K562 (cell line): ENCODE results near the gene NME4. TPM values are rescaled to one million over a fixed set of nuclear protein-coding genes. Genes with fewer than 3 reads are reported as not detected.
A peak's percentile ranks its signal among the peaks of the same experiment; 100 is the strongest.

Experiments used
- ATF1 ChIP-seq, 2 experiments: fragments of 450-650 bp in 1 of 2; IDR thresholded peaks; 2 replicates each; pipeline ENCODE4 v1.6.1; 2016; ENCODE audit warnings: missing compliant biosample characterization in 1 of 2, missing genetic modification characterization in 1 of 2
- CHD2 ChIP-seq: IDR thresholded peaks from 2 replicates; pipeline ENCODE4 v1.6.1; 2011; ENCODE audit warnings: low read depth, low read length
- FOXP4 ChIP-seq: sonication (generic); formaldehyde crosslinking; IDR thresholded peaks from 2 replicates; pipeline ENCODE4 v1.8.0; 2022; ENCODE audit warnings: mild to moderate bottlenecking, missing genetic modification reagents, borderline replicate concordance
- HDAC1 ChIP-seq, 2 experiments: fragments of 450-650 bp; IDR thresholded peaks; 2 replicates each; pipeline ENCODE4 v1.6.1; 2016 to 2017; ENCODE audit warnings: inconsistent platforms in 1 of 2, mild to moderate bottlenecking in 1 of 2, moderate library complexity in 1 of 2
- HDAC2 ChIP-seq: fragments of 450-650 bp; IDR thresholded peaks from 2 replicates; pipeline ENCODE4 v1.6.1; 2016; ENCODE audit warnings: mild to moderate bottlenecking
- KDM4B ChIP-seq, 2 experiments: fragments of 450-650 bp in 1 of 2; sonication (generic) in 1 of 2; IDR thresholded peaks; 2 replicates each; pipeline ENCODE4 v1.6.1; 2016 to 2017; ENCODE audit warnings: borderline replicate concordance in 2 of 2, antibody characterized with exemption in 1 of 2, low read depth in 1 of 2, mild to moderate bottlenecking in 1 of 2
- MEF2D ChIP-seq: conservative IDR thresholded peaks from 2 replicates; pipeline ENCODE4 v1.6.1; 2016; ENCODE audit warnings: low read depth, missing genetic modification characterization, missing compliant biosample characterization
- NFIC ChIP-seq: fragments of 450-650 bp; IDR thresholded peaks from 2 replicates; pipeline ENCODE4 v1.6.1; 2017; ENCODE audit warnings: mild to moderate bottlenecking, inconsistent platforms
- NKRF ChIP-seq: fragments of 450-650 bp; IDR thresholded peaks from 2 replicates; pipeline ENCODE4 v1.6.1; 2016; ENCODE audit warnings: borderline replicate concordance
- PHB ChIP-seq: fragments of 250-450 bp; sonication (Bioruptor Pico); IDR thresholded peaks from 2 replicates; pipeline ENCODE4 v1.5.0; 2021
- SAFB ChIP-seq: fragments of 200-400 bp; formaldehyde crosslinking; IDR thresholded peaks from 2 replicates; pipeline ENCODE4 v1.6.1; 2017; ENCODE audit warnings: low read depth, low read length, borderline replicate concordance
- SNIP1 ChIP-seq: fragments of 450-650 bp; IDR thresholded peaks from 2 replicates; pipeline ENCODE4 v1.7.1; 2017; ENCODE audit warnings: low read depth, mild to moderate bottlenecking
- SRF ChIP-seq, 2 experiments: fragments of 250-450, 450-650 bp in 1 of 2; sonication (Bioruptor Pico) in 1 of 2; sonication (generic) in 1 of 2; formaldehyde crosslinking; IDR thresholded peaks; 2 replicates each; pipeline versions ENCODE4 v1.5.0 to v1.5.1; 2020 to 2022; ENCODE audit warnings: mild to moderate bottlenecking in 1 of 2, missing genetic modification reagents in 1 of 2
- SUPT5H ChIP-seq: fragments of 450-650 bp; IDR thresholded peaks from 2 replicates; pipeline ENCODE4 v1.6.1; 2016
- TAF1 ChIP-seq: IDR thresholded peaks from 2 replicates; pipeline ENCODE4 v1.6.1; 2011; ENCODE audit warnings: mild to moderate bottlenecking, low read length, moderate library complexity; ENCODE audit not compliant: insufficient read depth, control insufficient read depth, severe bottlenecking; ENCODE audit errors: extremely low read depth
- TRIM25 ChIP-seq: fragments of 450-650 bp; IDR thresholded peaks from 2 replicates; pipeline ENCODE4 v1.7.0; 2016; ENCODE audit warnings: borderline replicate concordance
- ZBTB2 ChIP-seq: fragments of 450-650 bp; IDR thresholded peaks from 2 replicates; pipeline ENCODE4 v1.6.1; 2016; ENCODE audit warnings: antibody characterized with exemption
- ZEB2 ChIP-seq: fragments of 450-650 bp; IDR thresholded peaks from 2 replicates; pipeline ENCODE4 v1.6.1; 2016
- polyA plus RNA-seq, 8 experiments: library from polyadenylated mRNA; depleted of rRNA in 4 of 8; stranded (reverse) in 5 of 8; unstranded in 3 of 8; fragments of >200 nt; fragmentation: Nextera tagmentation in 2 of 8; fragmentation: Illumina TruSeq in 1 of 8; extraction: Ambion mirVana in 2 of 8; extraction: Trizol in 1 of 8; gene quantifications; 2 replicates each; pipeline versions ENCODE4 v1.2.1 to v1.2.3, GENCODE V29; 2011 to 2014; ENCODE audit warnings: inconsistent platforms in 1 of 8, missing spikeins in 1 of 8
- total RNA-seq, 7 experiments: library from RNA; depleted of rRNA in 6 of 7; stranded (reverse); fragments of >200 nt in 6 of 7; fragmentation: Illumina TruSeq in 2 of 7; extraction: Trizol in 2 of 7; gene quantifications; 2 replicates each; pipeline versions ENCODE4 v1.2.1 to v1.2.3, GENCODE V29; 2011 to 2021; ENCODE audit warnings: low replicate concordance in 1 of 7
- TF ChIP-seq, protein P1 (sequence below), 2 experiments: IDR thresholded peaks; 2 replicates each; pipeline ENCODE4 v1.6.1; 2012; ENCODE audit warnings: improper control_type of control experiment in 2 of 2, low read depth in 2 of 2, low read length in 2 of 2, borderline replicate concordance in 1 of 2

NME4 gene
- total and polyA plus RNA-seq, 9 of the 15 experiments (the other 6 are each of a cell fraction or from before 2014, with no cell fraction given), result 15.4 to 264 (median 139) TPM

DNA sequence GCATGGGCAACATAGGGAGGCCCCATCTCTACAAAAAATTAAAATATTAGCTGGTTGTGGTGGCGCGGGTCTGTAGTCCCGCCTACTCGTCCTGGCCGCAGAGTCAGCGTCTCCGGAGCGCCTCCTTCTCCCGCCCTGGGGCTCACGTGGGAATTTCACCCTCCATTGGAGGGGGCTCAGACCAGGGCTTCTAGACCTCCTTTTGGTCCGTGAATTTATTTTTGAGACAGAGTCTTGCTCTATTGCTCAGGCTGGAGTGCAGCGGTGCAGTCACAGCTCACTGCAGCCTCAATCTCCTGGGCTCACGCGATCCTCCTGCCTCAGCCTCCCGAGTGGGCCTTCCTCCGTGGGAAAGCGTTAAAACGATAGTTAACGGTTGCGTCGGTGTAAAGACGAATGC lies 394 bp upstream of the NME4 start (continued):
- TF ChIP-seq TAF1, result peak; percentile 29
- peak in 1 of 2 experiments; percentile 85; a peak in 3 of 4 replicates for TF ChIP-seq HDAC1 (IDR thresholded peaks at IDR 0.05)
- TF ChIP-seq ZBTB2, result peak; percentile 92
- TF ChIP-seq MEF2D (tag), result no peak
- TF ChIP-seq SRF (CRISPR knock-in tag; IDR thresholded peaks at IDR 0.05), result peak in 1 of 2 experiments; percentile 29; a peak in 1 of 4 replicates
- peak; percentile 36; the same call in 1 of the 2 replicates for TF ChIP-seq NKRF
- no peak for TF ChIP-seq CHD2
- TF ChIP-seq, protein P1, sequence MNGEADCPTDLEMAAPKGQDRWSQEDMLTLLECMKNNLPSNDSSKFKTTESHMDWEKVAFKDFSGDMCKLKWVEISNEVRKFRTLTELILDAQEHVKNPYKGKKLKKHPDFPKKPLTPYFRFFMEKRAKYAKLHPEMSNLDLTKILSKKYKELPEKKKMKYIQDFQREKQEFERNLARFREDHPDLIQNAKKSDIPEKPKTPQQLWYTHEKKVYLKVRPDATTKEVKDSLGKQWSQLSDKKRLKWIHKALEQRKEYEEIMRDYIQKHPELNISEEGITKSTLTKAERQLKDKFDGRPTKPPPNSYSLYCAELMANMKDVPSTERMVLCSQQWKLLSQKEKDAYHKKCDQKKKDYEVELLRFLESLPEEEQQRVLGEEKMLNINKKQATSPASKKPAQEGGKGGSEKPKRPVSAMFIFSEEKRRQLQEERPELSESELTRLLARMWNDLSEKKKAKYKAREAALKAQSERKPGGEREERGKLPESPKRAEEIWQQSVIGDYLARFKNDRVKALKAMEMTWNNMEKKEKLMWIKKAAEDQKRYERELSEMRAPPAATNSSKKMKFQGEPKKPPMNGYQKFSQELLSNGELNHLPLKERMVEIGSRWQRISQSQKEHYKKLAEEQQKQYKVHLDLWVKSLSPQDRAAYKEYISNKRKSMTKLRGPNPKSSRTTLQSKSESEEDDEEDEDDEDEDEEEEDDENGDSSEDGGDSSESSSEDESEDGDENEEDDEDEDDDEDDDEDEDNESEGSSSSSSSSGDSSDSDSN (IDR thresholded peaks at IDR 0.05; ENCODE audit: borderline replicate concordance in 1 of 2, low read depth in 2 of 2, low read length in 2 of 2), result peak in 1 of 2 experiments; percentile 45; a peak in 1 of 4 replicates
- no peak for TF ChIP-seq FOXP4 (CRISPR knock-in tag)
- no peak for TF ChIP-seq TRIM25
- no peak for TF ChIP-seq SNIP1
- TF ChIP-seq ZEB2, result no peak
- peak; percentile 53 for TF ChIP-seq SUPT5H
- peak; percentile 96 for TF ChIP-seq HDAC2
- no peak for TF ChIP-seq KDM4B (IDR thresholded peaks at IDR 0.05; ENCODE audit: borderline replicate concordance in 2 of 2, low read depth in 1 of 2)
- TF ChIP-seq NFIC, result peak; percentile 43; the same call in 1 of the 2 replicates
- no peak for TF ChIP-seq ATF1 (CRISPR knock-in tag; IDR thresholded peaks at IDR 0.05)
- TF ChIP-seq ATF1 (tag; IDR thresholded peaks at IDR 0.05), result peak; percentile 51; the same call in 1 of the 2 replicates
- TF ChIP-seq PHB, result no peak
- TF ChIP-seq SAFB, result peak; percentile 76
